Measurements from ENCODE around the gene IGFL1.

- TF ChIP-seq TAF1 (IDR thresholded peaks at IDR 0.05; ENCODE audit: borderline replicate concordance, low read depth, low read length) (no peak), POLR2AphosphoS5 (IDR thresholded peaks at IDR 0.05; ENCODE audit: low read depth, low read length) (no peak)
Measured at GRCh38 chr19:46186717-46187101, 42.8 kb upstream of the IGFL1 start.
